ENCODE results near the gene ROR1. TPM values are rescaled to one million over a fixed set of nuclear protein-coding genes. Genes with fewer than 3 reads are reported as not detected.

The ROR1 gene
- total and polyA plus RNA-seq, 2 donors (not counting 3 experiments of a cell fraction or from before 2014, with no cell fraction given) = 2.6 to 3.5 TPM

DNA sequence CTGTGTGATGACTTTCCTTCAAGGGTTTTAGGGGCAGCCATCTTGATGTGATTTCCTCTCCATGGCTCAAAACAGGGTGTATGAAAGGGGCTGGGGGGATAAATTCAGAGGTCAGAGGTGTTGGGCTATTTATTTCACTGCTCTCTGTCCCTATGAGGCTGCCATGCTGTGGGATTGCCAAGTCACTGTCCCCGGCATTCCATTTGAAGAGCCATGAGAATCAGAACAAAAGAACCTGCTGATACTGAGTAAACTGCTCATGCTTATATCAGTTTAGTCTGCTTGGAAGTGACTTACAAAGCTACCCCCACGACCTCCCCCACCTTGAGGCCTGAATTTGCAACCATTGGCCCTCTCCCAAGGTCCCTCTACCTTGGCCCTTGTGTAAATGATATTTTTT is 357.3 kb downstream of the ROR1 start:
- Histone ChIP-seq H3K4me1 (ENCODE audit: control insufficient read depth, extremely low read depth, insufficient read depth, low read length) (no peaks in the 10 kb centered on the region), H3K9me1 (replicated peaks; ENCODE audit: control insufficient read depth, extremely low read depth, insufficient read depth, low read length) (no peaks in the 10 kb centered on the region), H4K20me1 (replicated peaks; ENCODE audit: control insufficient read depth, extremely low read depth, insufficient read depth, low read length) (no peaks in the 10 kb centered on the region), H3K27ac (ENCODE audit: insufficient read depth, low read depth, low read length) (no peak overlapping the region), H3K27me3 (ENCODE audit: control insufficient read depth in 2 of 2, insufficient read depth in 2 of 2, low read length in 2 of 2) (peaks cover 0 to 2% of the 10 kb centered on the region in 2 experiments), H2AFZ (ENCODE audit: low read depth, low read length) (no peak overlapping the region), H3K9ac (replicated peaks; ENCODE audit: extremely low read depth, insufficient read depth, low read length) (no peak overlapping the region), H3K4me3 (replicated peaks in 1 of 3; ENCODE audit: insufficient read depth in 1 of 3, low read depth in 1 of 3, low read length in 3 of 3) (no peak overlapping the region), H3K79me2 (ENCODE audit: control insufficient read depth, insufficient read depth, low read length) (no peaks in the 10 kb centered on the region), H3K36me3 (ENCODE audit: control insufficient read depth in 2 of 2, extremely low read depth in 1 of 2, insufficient read depth in 2 of 2, low read length in 2 of 2) (no peaks in the 10 kb centered on the region), H3K4me2 (ENCODE audit: insufficient read depth, low read length) (no peak overlapping the region), H3K9me3 (replicated peaks; ENCODE audit: control insufficient read depth, insufficient read depth, low read length) (no peaks in the 10 kb centered on the region)
- TF ChIP-seq MYC (IDR thresholded peaks at IDR 0.05; ENCODE audit: low read depth, low read length) = no peak
- no peak for TF ChIP-seq POLR2A (IDR thresholded peaks at IDR 0.05; ENCODE audit: low read depth, low read length)
- no peak for TF ChIP-seq EZH2 (IDR thresholded peaks at IDR 0.05; ENCODE audit: borderline replicate concordance, low read depth, low read length, severe bottlenecking)
- no peak for TF ChIP-seq GATA2 (IDR thresholded peaks at IDR 0.05; ENCODE audit: insufficient read depth, insufficient read length, low read depth, low read length)
- TF ChIP-seq FOS (IDR thresholded peaks at IDR 0.05; ENCODE audit: borderline replicate concordance, insufficient read depth, low read length) = no peak
- no peak for TF ChIP-seq POLR2AphosphoS5 (IDR thresholded peaks at IDR 0.05; ENCODE audit: insufficient read depth, low read depth, low read length)
- TF ChIP-seq, protein P1, sequence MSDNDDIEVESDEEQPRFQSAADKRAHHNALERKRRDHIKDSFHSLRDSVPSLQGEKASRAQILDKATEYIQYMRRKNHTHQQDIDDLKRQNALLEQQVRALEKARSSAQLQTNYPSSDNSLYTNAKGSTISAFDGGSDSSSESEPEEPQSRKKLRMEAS (IDR thresholded peaks at IDR 0.05; ENCODE audit: insufficient read depth, insufficient read length) = no peak
- TF ChIP-seq JUN (IDR thresholded peaks at IDR 0.05; ENCODE audit: borderline replicate concordance, insufficient read depth, insufficient read length, low read depth) = no peak
- no peak for TF ChIP-seq CTCF (IDR thresholded peaks at IDR 0.05; ENCODE audit: extremely low read depth in 1 of 2, insufficient read depth in 1 of 2, low read depth in 1 of 2, low read length in 2 of 2)
- BruUV-seq (replicated peaks) = no TSS peak
- FAIRE-seq = no peak
- intact Hi-C loops (cut with micrococcal nuclease) = no loop called here
- POLR2A ChIA-PET = no interaction called here
- dilution Hi-C loops (cut with MboI; ENCODE audit: extremely low pct_ligation_motif_present, low sequenced_read_pairs) = loop anchor here (25.0 kb wide), 1 partner anchor 444 kb away; no protein-coding TSS in a partner anchor
- no peak for DNase-seq (ENCODE audit: low read depth, low spot score)
- CTCF ChIA-PET = no interaction called here

Measured in endothelial cell of umbilical vein (primary cell).